ENCODE data around the gene ARHGAP8. TPM values are rescaled to one million over a fixed set of nuclear protein-coding genes. Genes with fewer than 3 reads are reported as not detected.

The ARHGAP8 gene
- total RNA-seq, 1 donor from 2014 or later = 0.25 TPM

DNA sequence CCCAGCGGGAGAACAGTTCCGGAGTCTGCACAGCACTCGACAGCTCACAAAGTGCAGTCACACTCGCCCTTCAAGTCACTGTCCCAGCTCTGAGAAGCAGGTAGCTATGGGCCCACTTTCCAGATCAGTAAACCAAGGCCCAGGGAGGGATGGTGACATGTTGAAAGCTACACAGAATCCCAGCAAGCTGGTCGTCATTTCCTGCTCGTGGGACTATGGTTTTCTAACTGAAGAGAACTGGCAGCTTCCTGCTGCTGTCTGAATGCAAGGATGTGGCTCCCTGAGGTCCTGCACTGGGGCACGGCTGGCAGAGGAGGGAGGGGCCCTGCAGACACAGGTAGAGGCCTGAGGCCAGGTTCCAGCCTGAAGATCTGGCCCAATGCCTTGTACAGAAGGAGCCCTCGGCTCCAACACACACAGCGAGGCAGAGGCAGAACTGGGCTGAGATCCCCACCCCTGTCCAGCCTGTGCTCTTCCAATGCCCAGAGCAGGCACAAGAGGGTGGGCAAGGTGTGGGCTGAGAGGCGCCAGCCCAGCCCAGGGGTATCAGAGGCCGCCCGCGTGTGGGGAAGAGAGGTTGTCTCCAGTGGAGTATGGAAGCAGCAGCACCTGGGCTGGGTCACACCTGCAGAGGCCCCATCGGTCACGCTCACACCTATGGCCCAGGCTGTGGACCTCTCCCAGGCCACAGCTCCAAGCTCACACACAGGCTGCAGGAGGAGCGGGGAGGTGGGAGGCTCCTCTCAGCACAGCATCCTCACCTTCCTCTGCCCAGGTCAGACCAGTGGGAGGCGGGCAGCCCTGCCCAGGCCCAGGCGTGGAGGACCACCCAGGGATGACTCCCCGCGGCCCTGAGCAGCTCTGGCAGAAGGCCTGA is 138.3 kb downstream of the ARHGAP8 start:
- TF ChIP-seq, protein P1, sequence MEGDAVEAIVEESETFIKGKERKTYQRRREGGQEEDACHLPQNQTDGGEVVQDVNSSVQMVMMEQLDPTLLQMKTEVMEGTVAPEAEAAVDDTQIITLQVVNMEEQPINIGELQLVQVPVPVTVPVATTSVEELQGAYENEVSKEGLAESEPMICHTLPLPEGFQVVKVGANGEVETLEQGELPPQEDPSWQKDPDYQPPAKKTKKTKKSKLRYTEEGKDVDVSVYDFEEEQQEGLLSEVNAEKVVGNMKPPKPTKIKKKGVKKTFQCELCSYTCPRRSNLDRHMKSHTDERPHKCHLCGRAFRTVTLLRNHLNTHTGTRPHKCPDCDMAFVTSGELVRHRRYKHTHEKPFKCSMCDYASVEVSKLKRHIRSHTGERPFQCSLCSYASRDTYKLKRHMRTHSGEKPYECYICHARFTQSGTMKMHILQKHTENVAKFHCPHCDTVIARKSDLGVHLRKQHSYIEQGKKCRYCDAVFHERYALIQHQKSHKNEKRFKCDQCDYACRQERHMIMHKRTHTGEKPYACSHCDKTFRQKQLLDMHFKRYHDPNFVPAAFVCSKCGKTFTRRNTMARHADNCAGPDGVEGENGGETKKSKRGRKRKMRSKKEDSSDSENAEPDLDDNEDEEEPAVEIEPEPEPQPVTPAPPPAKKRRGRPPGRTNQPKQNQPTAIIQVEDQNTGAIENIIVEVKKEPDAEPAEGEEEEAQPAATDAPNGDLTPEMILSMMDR (IDR thresholded peaks at IDR 0.05) = no peak
- DNase-seq (ENCODE audit: low spot score) = no peak
- Mint-ChIP-seq H3K36me3 (ENCODE audit: low read depth) (no peaks in the 10 kb centered on the region), H3K9me3 (ENCODE audit: low read depth) (no peaks in the 10 kb centered on the region), H3K4me1 (ENCODE audit: low read depth) (no peaks in the 10 kb centered on the region), H3K4me3 (ENCODE audit: unreplicated experiment) (no peak overlapping the region), H3K27me3 (ENCODE audit: low read depth) (no peaks in the 10 kb centered on the region), H3K27ac (ENCODE audit: unreplicated experiment) (no peak overlapping the region)

DNA sequence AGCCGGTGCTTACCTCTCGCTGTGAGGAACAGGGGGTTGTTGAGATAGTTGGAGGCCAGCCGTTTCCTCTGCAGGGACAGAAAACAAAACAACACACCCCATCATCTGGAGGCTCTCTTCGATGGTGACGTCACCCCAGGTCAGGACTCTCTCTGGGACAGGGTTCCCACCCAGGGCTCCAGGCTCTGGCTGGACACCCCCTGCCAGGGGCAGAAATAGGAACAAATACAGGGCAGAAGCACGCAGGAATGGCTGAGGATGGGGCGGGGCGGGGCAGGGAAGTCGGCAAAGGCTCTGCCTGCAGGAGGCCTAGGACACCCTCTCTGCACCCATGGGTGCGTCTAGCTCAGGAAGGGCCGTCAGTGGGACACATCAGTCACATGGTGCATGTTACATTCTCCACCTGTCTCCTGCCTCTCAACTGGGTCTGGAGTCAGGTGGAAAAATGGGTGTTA is 138.9 kb downstream of the ARHGAP8 start:
- Mint-ChIP-seq H3K36me3 (ENCODE audit: low read depth) (no peaks in the 10 kb centered on the region), H3K27ac (ENCODE audit: unreplicated experiment) (no peak overlapping the region), H3K9me3 (ENCODE audit: low read depth) (no peaks in the 10 kb centered on the region), H3K27me3 (ENCODE audit: low read depth) (no peaks in the 10 kb centered on the region), H3K4me3 (ENCODE audit: unreplicated experiment) (no peak overlapping the region), H3K4me1 (ENCODE audit: low read depth) (no peaks in the 10 kb centered on the region)
- no peak for DNase-seq (ENCODE audit: low spot score)
- TF ChIP-seq, protein P1 (IDR thresholded peaks at IDR 0.05) = no peak

DNA sequence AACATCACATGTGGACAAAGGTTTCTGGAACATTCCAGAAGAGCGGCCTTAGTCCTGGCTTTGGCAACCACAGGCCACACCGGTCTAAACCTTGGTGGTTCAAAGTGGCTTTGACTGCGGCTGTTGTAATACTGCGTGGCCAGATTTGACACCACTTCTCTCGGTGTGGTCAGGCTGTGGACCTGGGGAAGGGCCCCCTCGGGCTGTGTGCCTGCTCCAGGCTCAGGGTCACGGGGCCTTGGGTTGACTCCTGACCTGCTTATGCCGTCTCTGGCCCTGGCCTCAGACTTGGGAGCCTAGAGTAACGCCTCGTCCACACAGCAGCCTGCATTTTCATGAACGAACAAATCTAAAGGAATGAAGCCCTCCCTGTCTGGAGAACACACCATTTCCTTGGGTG is 139.4 kb downstream of the ARHGAP8 start:
- no peak for DNase-seq (ENCODE audit: low spot score)
- Mint-ChIP-seq H3K4me1 (ENCODE audit: low read depth) (no peaks in the 10 kb centered on the region), H3K36me3 (ENCODE audit: low read depth) (no peaks in the 10 kb centered on the region), H3K4me3 (ENCODE audit: unreplicated experiment) (no peak overlapping the region), H3K9me3 (ENCODE audit: low read depth) (no peaks in the 10 kb centered on the region), H3K27me3 (ENCODE audit: low read depth) (no peaks in the 10 kb centered on the region), H3K27ac (ENCODE audit: unreplicated experiment) (no peak overlapping the region)
- TF ChIP-seq, protein P1 (IDR thresholded peaks at IDR 0.05) = no peak

DNA sequence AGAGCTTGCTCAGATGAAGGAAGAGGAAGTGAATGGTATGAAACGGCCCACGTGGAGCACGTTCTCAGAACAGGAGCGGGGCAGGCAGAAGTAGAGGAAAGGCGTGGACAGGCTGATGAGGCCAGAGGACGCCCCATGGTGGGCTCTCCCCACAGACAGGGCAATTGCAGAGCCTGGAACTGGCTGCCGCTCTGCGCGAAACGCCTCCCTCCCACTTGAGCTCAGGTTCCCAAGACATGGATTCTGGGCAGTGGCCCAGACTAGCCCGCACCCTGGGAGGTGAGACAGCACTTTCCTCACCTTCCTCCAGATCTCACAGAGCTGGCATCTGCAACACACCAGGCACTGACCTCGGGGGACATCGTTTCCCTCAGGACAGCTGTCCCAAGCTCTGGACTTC is 139.9 kb downstream of the ARHGAP8 start:
- Mint-ChIP-seq H3K27ac (ENCODE audit: unreplicated experiment) (no peak overlapping the region), H3K27me3 (ENCODE audit: low read depth) (no peaks in the 10 kb centered on the region), H3K9me3 (ENCODE audit: low read depth) (no peaks in the 10 kb centered on the region), H3K4me3 (ENCODE audit: unreplicated experiment) (no peak overlapping the region), H3K4me1 (ENCODE audit: low read depth) (no peaks in the 10 kb centered on the region), H3K36me3 (ENCODE audit: low read depth) (no peaks in the 10 kb centered on the region)
- TF ChIP-seq, protein P1 (IDR thresholded peaks at IDR 0.05) = no peak
- DNase-seq (ENCODE audit: low spot score) = no peak

DNA sequence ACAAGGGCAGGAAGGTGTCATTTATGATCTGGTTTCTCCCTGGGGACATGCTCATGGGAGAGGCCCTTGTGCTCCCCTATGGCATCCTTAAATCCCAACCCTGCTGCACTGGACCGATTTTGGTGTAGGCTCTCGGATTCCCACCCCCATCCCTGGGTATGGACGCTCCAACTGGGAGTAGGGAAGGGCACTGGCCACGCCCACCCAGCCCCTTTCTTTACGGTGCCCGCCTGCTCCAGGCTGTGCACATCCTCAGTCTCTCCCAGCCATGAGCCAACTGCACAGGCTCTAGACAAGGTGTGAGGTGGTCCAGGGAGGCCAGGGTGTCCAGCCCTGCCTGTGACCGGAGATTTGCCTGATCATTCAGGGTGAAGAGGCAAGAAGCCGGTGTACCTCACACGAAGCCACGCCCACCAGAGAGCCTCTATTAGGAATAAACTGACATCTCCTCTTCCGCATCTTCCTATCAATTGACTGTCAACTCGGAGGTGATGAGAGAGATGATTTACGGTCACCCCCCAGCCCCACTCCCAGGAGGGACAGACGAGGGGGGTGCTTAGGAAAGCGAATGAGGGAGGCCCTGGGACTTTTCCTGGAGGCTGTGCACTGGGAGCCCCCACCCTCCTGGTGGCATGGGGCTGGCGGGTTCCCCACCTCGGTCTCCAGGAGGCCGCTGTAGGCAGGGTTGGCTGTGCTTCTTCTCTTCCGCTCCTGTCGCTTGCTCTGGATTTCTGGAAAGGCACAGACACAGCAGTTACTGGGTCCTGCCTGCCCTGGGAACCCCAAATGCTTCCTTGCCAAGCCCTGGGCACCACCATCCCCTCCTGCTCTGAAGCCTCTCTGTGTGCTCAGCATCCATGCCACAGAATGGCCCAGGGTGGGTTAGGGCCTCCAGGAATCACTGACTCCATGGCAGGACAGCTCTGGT is 140.7 kb downstream of the ARHGAP8 start:
- no peaks in the 10 kb centered on the region for H3K36me3 Mint-ChIP-seq (ENCODE audit: low read depth)
- TF ChIP-seq, protein P1 (IDR thresholded peaks at IDR 0.05) = no peak
- DNase-seq (ENCODE audit: low spot score) = no peak
- no peaks in the 10 kb centered on the region for H3K9me3 Mint-ChIP-seq (ENCODE audit: low read depth)
- H3K4me1 Mint-ChIP-seq (ENCODE audit: low read depth) = no peaks in the 10 kb centered on the region
- H3K27me3 Mint-ChIP-seq (ENCODE audit: low read depth) = no peaks in the 10 kb centered on the region
- H3K4me3 Mint-ChIP-seq (ENCODE audit: unreplicated experiment) = no peak overlapping the region
- H3K27ac Mint-ChIP-seq (ENCODE audit: unreplicated experiment) = no peak overlapping the region

Data from chondrocyte (in vitro differentiated cells).